Measurements from ENCODE around the gene LKAAEAR1.

GRCh38 chr20:64130271-64130670, 46.1 kb upstream of the LKAAEAR1 start:
- no peak for TF ChIP-seq TAF1 (IDR thresholded peaks at IDR 0.05; ENCODE audit: low read depth, low read length)
- TF ChIP-seq POLR2A (IDR thresholded peaks at IDR 0.05; ENCODE audit: low read depth, low read length): no peak
- TF ChIP-seq SPI1 (IDR thresholded peaks at IDR 0.05; ENCODE audit: low read depth, low read length): no peak
- no peak for TF ChIP-seq POLR2AphosphoS5 (IDR thresholded peaks at IDR 0.05; ENCODE audit: low read depth, low read length)
